Hepatocyte (in vitro differentiated cells): ENCODE measurements around the gene SNTB2. TPM values are rescaled to one million over a fixed set of nuclear protein-coding genes. Genes with fewer than 3 reads are reported as not detected.

ENCODE experiments used
- DNase-seq: peaks from one replicate; pipeline ENCODE4 v3.0.0-alpha.2; 2016; ENCODE audit warnings: low spot score
- H2AFZ ChIP-seq: fragments of 200-600 bp; sonication (generic); 2 replicates; pipeline ENCODE4 v1.6.0; 2016; ENCODE audit warnings: antibody characterized with exemption, mild to moderate bottlenecking
- H3K27ac ChIP-seq: fragments of 200-600 bp; sonication (generic); 2 replicates; pipeline ENCODE4 v1.5.1; 2016; ENCODE audit warnings: mild to moderate bottlenecking
- H3K27me3 ChIP-seq: fragments of 200-600 bp; sonication (generic); 2 replicates; pipeline ENCODE4 v1.6.1; 2016
- H3K36me3 ChIP-seq: fragments of 200-600 bp; sonication (generic); replicated peaks from 2 replicates; pipeline ENCODE4 v1.5.1; 2016; ENCODE audit warnings: low read depth; ENCODE audit not compliant: insufficient read depth
- H3K4me1 ChIP-seq: fragments of 200-600 bp; sonication (generic); 2 replicates; pipeline ENCODE4 v1.5.1; 2016; ENCODE audit warnings: mild to moderate bottlenecking, moderate library complexity; ENCODE audit not compliant: insufficient read depth
- H3K4me2 ChIP-seq: fragments of 200-600 bp; sonication (generic); 2 replicates; pipeline ENCODE4 v1.6.0; 2016
- H3K4me3 ChIP-seq: fragments of 200-600 bp; sonication (generic); 2 replicates; pipeline ENCODE4 v1.5.1; 2016; ENCODE audit warnings: mild to moderate bottlenecking
- H3K79me2 ChIP-seq: fragments of 200-600 bp; sonication (generic); 2 replicates; pipeline ENCODE4 v1.6.0; 2017; ENCODE audit warnings: mild to moderate bottlenecking
- H3K9me2 ChIP-seq: fragments of 200-600 bp; sonication (generic); replicated peaks from 2 replicates; pipeline ENCODE4 v1.6.0; 2017; ENCODE audit warnings: mild to moderate bottlenecking; ENCODE audit not compliant: insufficient read depth
- H3K9me3 ChIP-seq: fragments of 200-600 bp; sonication (generic); 2 replicates; pipeline ENCODE4 v1.5.1; 2016; ENCODE audit warnings: low read depth, mild to moderate bottlenecking
- H4K20me1 ChIP-seq: fragments of 200-600 bp; sonication (generic); 2 replicates; pipeline ENCODE4 v1.6.0; 2016; ENCODE audit warnings: mild to moderate bottlenecking; ENCODE audit not compliant: insufficient read depth, poor library complexity, severe bottlenecking
- EZH2 ChIP-seq: fragments of 200-600 bp; sonication (generic); IDR thresholded peaks from 2 replicates; pipeline ENCODE4 v1.6.1; 2016; ENCODE audit warnings: antibody characterized with exemption, mild to moderate bottlenecking, borderline replicate concordance
- EZH2phosphoT487 ChIP-seq: fragments of 200-600 bp; sonication (generic); IDR thresholded peaks from one replicate; pipeline ENCODE4 v1.6.1; 2018; ENCODE audit warnings: antibody characterized with exemption, mild to moderate bottlenecking, low read depth, moderate library complexity; ENCODE audit not compliant: unreplicated experiment, severe bottlenecking
- WGBS: methylation state at CpG from one replicate; pipeline ENCODE4 v1.1.6; 2016; ENCODE audit warnings: low lambda C conversion rate; ENCODE audit errors: missing lambda C conversion rate; 5-methylcytosine and 5-hydroxymethylcytosine counted together
- polyA plus RNA-seq: library from polyadenylated mRNA; unstranded; fragments of >200 nt; fragmentation: Nextera tagmentation; extraction: Ambion mirVana; gene quantifications from 2 replicates; pipeline ENCODE4 v1.2.1, GENCODE V29; 2016
- total RNA-seq: library from RNA; depleted of rRNA; stranded (reverse); fragments of >200 nt; gene quantifications from 2 replicates; pipeline ENCODE4 v1.2.3, GENCODE V29; 2014
- TF ChIP-seq, protein P1 (sequence below): fragments of 200-600 bp; sonication (generic); IDR thresholded peaks from 2 replicates; pipeline ENCODE4 v1.5.1; 2016; ENCODE audit warnings: antibody characterized with exemption, mild to moderate bottlenecking; ENCODE audit not compliant: poor library complexity

Gene SNTB2
- total and polyA plus RNA-seq, 2 experiments from 2014 or later, result 21.5 to 36.7 TPM

DNA sequence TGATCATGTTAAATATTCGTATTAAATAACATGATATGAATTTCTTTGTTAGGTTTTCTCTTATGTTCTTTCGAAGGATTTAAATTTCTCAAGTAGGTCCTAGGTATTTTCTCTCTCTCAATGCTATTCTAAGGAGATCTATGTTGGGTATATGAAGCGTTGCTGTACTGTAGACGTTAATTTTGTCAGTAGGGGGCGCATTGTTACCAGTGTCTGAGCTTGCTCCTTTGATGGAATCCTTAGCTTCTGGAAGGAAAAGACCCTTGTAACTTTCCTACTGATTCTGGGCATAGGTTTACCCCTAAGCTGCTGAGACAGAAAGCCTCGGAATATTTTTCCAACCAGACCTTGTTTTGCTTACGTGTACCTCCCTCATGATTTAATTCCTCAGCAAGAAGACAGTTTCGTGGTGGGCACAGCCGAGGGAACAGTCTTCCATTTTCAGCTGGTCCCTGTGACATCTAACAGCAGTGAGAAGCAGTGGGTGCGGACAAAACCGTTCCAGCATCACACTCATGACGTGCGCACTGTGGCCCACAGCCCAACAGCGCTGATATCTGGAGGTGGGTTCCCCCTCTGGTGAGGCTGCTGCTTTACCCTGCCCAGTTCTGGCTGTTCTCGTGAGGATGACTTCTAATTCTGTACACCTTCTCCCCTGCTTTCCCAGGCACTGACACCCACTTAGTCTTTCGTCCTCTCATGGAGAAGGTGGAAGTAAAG, 36.7 kb upstream of the SNTB2 start:
- Histone ChIP-seq H3K4me1 (no peaks in the 10 kb centered on the region), H3K9me3 (no peaks in the 10 kb centered on the region), H3K9me2 (no peaks in the 10 kb centered on the region), H3K27ac (no peak overlapping the region), H2AFZ (no peak overlapping the region), H3K4me3 (no peak overlapping the region), H3K79me2 (peaks cover under 1% of the 10 kb centered on the region), H3K4me2 (no peak overlapping the region), H4K20me1 (no peaks in the 10 kb centered on the region), H3K36me3 (no peaks in the 10 kb centered on the region), H3K27me3 (no peaks in the 10 kb centered on the region)
- TF ChIP-seq, protein P1, sequence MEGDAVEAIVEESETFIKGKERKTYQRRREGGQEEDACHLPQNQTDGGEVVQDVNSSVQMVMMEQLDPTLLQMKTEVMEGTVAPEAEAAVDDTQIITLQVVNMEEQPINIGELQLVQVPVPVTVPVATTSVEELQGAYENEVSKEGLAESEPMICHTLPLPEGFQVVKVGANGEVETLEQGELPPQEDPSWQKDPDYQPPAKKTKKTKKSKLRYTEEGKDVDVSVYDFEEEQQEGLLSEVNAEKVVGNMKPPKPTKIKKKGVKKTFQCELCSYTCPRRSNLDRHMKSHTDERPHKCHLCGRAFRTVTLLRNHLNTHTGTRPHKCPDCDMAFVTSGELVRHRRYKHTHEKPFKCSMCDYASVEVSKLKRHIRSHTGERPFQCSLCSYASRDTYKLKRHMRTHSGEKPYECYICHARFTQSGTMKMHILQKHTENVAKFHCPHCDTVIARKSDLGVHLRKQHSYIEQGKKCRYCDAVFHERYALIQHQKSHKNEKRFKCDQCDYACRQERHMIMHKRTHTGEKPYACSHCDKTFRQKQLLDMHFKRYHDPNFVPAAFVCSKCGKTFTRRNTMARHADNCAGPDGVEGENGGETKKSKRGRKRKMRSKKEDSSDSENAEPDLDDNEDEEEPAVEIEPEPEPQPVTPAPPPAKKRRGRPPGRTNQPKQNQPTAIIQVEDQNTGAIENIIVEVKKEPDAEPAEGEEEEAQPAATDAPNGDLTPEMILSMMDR, result peak; percentile 92
- TF ChIP-seq EZH2, result no peak
- 69% methylated on average over 16 of the region's 16 CpGs for WGBS
- DNase-seq, result peak; percentile 90

DNA sequence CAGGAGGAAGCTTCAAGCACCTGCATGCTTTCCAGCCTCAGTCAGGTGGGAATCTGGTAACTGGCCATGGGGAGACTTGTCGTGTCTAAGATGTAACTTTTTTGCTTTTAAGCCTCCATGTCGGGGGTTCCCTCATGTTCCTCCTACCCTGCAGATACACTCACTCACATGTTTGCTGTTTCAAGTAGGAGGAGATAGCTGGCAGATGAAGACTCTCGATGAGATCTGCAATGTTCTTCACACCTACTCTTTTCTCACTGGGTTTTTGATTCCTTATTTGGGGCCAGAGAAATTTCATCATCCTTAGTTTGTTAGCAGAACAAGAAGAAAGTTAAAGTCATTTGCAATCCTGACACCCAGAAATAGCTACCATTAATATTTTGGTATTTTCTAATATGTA, 29.8 kb upstream of the SNTB2 start:
- no peak for TF ChIP-seq EZH2
- TF ChIP-seq, protein P1, result no peak

DNA sequence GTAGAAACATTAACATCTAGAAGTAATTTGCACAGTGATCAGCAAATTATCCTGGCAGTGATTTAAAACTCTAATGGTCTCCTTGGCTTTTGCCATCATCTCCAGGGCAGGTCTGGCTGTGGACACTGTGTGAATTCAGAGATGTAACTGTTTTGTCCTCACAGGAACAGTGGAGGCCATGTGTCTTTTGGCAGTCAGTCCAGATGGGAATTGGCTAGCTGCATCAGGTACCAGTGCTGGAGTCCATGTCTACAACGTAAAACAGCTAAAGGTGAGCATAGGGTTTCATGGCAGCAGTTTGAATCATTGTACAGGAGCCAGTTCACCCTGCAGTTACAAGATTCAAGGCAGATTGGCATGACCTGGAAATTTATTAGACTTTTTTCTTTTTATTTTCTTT, 26.8 kb upstream of the SNTB2 start:
- Histone ChIP-seq H3K27ac (no peak overlapping the region), H3K9me2 (no peaks in the 10 kb centered on the region), H3K4me1 (no peaks in the 10 kb centered on the region), H3K9me3 (no peaks in the 10 kb centered on the region), H3K36me3 (no peaks in the 10 kb centered on the region), H3K27me3 (no peaks in the 10 kb centered on the region), H3K4me3 (no peak overlapping the region), H2AFZ (no peak overlapping the region), H4K20me1 (no peaks in the 10 kb centered on the region), H3K4me2 (no peak overlapping the region), H3K79me2 (no peaks in the 10 kb centered on the region)
- no peak for DNase-seq
- 82% methylated on average over 1 of the region's 1 CpG for WGBS
- no peak for TF ChIP-seq EZH2phosphoT487
- TF ChIP-seq EZH2, result no peak
- TF ChIP-seq, protein P1, result no peak

More for the DNA sequence above, 29.8 kb upstream of the SNTB2 start:
- Histone ChIP-seq H3K36me3 (no peaks in the 10 kb centered on the region), H2AFZ (no peak overlapping the region), H3K9me3 (no peaks in the 10 kb centered on the region), H4K20me1 (no peaks in the 10 kb centered on the region), H3K27ac (no peak overlapping the region), H3K4me1 (no peaks in the 10 kb centered on the region), H3K27me3 (no peaks in the 10 kb centered on the region), H3K9me2 (no peaks in the 10 kb centered on the region), H3K79me2 (no peaks in the 10 kb centered on the region), H3K4me2 (no peak overlapping the region), H3K4me3 (no peak overlapping the region)
- WGBS, result 94% methylated on average over 3 of the region's 3 CpGs
- DNase-seq, result no peak
